Liver (tissue), 9 donors: ENCODE data around the gene TAGLN. TPM values are rescaled to one million over a fixed set of nuclear protein-coding genes. Genes with fewer than 3 reads are reported as not detected.

Source experiments
- DNase-seq: peaks from one replicate; pipeline ENCODE4 v3.0.0-alpha.2; 2017; ENCODE audit warnings: low spot score
- H3K27ac ChIP-seq, 2 donors: one replicate each; pipeline ENCODE4 v1.7.0; 2013; ENCODE audit warnings: inconsistent platforms in 2 of 2, low read length in 2 of 2, control low read depth in 1 of 2, low read depth in 1 of 2, mild to moderate bottlenecking in 1 of 2
- H3K27me3 ChIP-seq, 4 donors: one replicate each; pipeline versions ENCODE4 v1.6.1 to v1.7.0; 2013; ENCODE audit warnings: low read length in 3 of 4, inconsistent platforms in 1 of 4, mild to moderate bottlenecking in 1 of 4, moderate library complexity in 1 of 4; ENCODE audit not compliant: control insufficient read depth in 4 of 4, insufficient read depth in 4 of 4
- H3K36me3 ChIP-seq, 4 donors: one replicate each; pipeline versions ENCODE4 v1.6.1 to v1.7.0; 2013; ENCODE audit warnings: low read length in 3 of 4, mild to moderate bottlenecking in 3 of 4, low read depth in 1 of 4, moderate library complexity in 1 of 4; ENCODE audit not compliant: control insufficient read depth in 4 of 4, insufficient read depth in 3 of 4
- H3K4me1 ChIP-seq, 4 donors: one replicate each; pipeline versions ENCODE4 v1.6.1 to v1.7.0; 2013; ENCODE audit warnings: low read length in 3 of 4, mild to moderate bottlenecking in 3 of 4, moderate library complexity in 1 of 4; ENCODE audit not compliant: control insufficient read depth in 4 of 4, insufficient read depth in 4 of 4
- H3K4me3 ChIP-seq, 3 donors: one replicate each; pipeline versions ENCODE4 v1.6.1 to v1.7.0; 2013; ENCODE audit warnings: low read length in 3 of 3, control low read depth in 1 of 3, low read depth in 1 of 3, mild to moderate bottlenecking in 1 of 3
- H3K9ac ChIP-seq, 2 donors: one replicate each; pipeline ENCODE4 v1.7.0; 2013; ENCODE audit warnings: low read length in 2 of 2, mild to moderate bottlenecking in 2 of 2, moderate library complexity in 2 of 2, control low read depth in 1 of 2, low read depth in 1 of 2
- H3K9me3 ChIP-seq, 4 donors: one replicate each; pipeline versions ENCODE4 v1.6.1 to v1.7.0; 2013; ENCODE audit warnings: low read length in 3 of 4; ENCODE audit not compliant: control insufficient read depth in 4 of 4
- ATF3 ChIP-seq: IDR thresholded peaks from 2 replicates; pipeline ENCODE4 v1.6.1; 2016; ENCODE audit warnings: antibody characterized with exemption
- CTCF ChIP-seq: fragments of 150-350 bp; IDR thresholded peaks from 2 replicates; pipeline ENCODE4 v1.5.1; 2017; ENCODE audit warnings: improper control_type of control experiment, low read depth, low read length; ENCODE audit not compliant: missing input control
- EGR1 ChIP-seq, 2 donors: IDR thresholded peaks; 2 replicates each; pipeline ENCODE4 v1.6.1; 2016 to 2018; ENCODE audit warnings: antibody characterized with exemption in 2 of 2, low read depth in 2 of 2
- FOXA2 ChIP-seq: IDR thresholded peaks from 2 replicates; pipeline ENCODE4 v1.6.1; 2016; ENCODE audit warnings: antibody characterized with exemption
- GABPA ChIP-seq, 2 donors: IDR thresholded peaks in 1 of 2; conservative IDR thresholded peaks in 1 of 2; 2 replicates each; pipeline ENCODE4 v1.6.1; 2016; ENCODE audit warnings: antibody characterized with exemption in 2 of 2, mild to moderate bottlenecking in 1 of 2, moderate library complexity in 1 of 2
- HNF4A ChIP-seq, 2 donors: conservative IDR thresholded peaks; 2 replicates each; pipeline ENCODE4 v1.6.1; 2016; ENCODE audit warnings: antibody characterized with exemption in 2 of 2, mild to moderate bottlenecking in 2 of 2
- HNF4G ChIP-seq: IDR thresholded peaks from 2 replicates; pipeline ENCODE4 v1.6.1; 2016; ENCODE audit warnings: antibody characterized with exemption
- MAX ChIP-seq: IDR thresholded peaks from 2 replicates; pipeline ENCODE4 v1.6.1; 2016; ENCODE audit warnings: antibody characterized with exemption
- NR2F2 ChIP-seq: IDR thresholded peaks from 2 replicates; pipeline ENCODE4 v1.6.1; 2016; ENCODE audit warnings: antibody characterized with exemption
- RAD21 ChIP-seq, 2 donors: IDR thresholded peaks; 2 replicates each; pipeline ENCODE4 v1.6.1; 2016; ENCODE audit warnings: antibody characterized with exemption in 2 of 2, mild to moderate bottlenecking in 2 of 2
- RXRA ChIP-seq, 2 donors: IDR thresholded peaks; 2 replicates each; pipeline ENCODE4 v1.6.1; 2017 to 2018; ENCODE audit warnings: antibody characterized with exemption in 2 of 2, mild to moderate bottlenecking in 1 of 2
- SP1 ChIP-seq: IDR thresholded peaks from 2 replicates; pipeline ENCODE4 v1.6.1; 2018; ENCODE audit warnings: antibody characterized with exemption, mild to moderate bottlenecking
- TAF1 ChIP-seq: conservative IDR thresholded peaks from 2 replicates; pipeline ENCODE4 v1.6.1; 2016; ENCODE audit warnings: antibody characterized with exemption, mild to moderate bottlenecking
- YY1 ChIP-seq: IDR thresholded peaks from 2 replicates; pipeline ENCODE4 v1.6.1; 2016; ENCODE audit warnings: antibody characterized with exemption, mild to moderate bottlenecking
- ZBTB33 ChIP-seq: IDR thresholded peaks from 2 replicates; pipeline ENCODE4 v1.6.1; 2016; ENCODE audit warnings: antibody characterized with exemption
- WGBS: extraction: QIAGEN DNeasy Blood & Tissue Kit; methylation state at CpG from one replicate; pipeline ENCODE4 v1.1.7; 2013; 5-methylcytosine and 5-hydroxymethylcytosine counted together
- polyA plus RNA-seq, 2 donors: library from polyadenylated mRNA; stranded (reverse) in 1 of 2; unstranded in 1 of 2; fragments of 200-250 nt in 1 of 2; fragments of >200 nt in 1 of 2; fragmentation: Nextera tagmentation in 1 of 2; extraction: Ambion mirVana in 1 of 2; gene quantifications; one replicate each; pipeline versions ENCODE4 v1.2.1 to v1.2.3, GENCODE V29; 2013 to 2015
- total RNA-seq, 2 donors: library from RNA; depleted of rRNA; stranded (reverse); fragments of >200 nt; gene quantifications; one replicate each; pipeline ENCODE4 v1.2.3, GENCODE V29; 2014
- TF ChIP-seq, protein P1 (sequence below): IDR thresholded peaks from 2 replicates; pipeline ENCODE4 v1.6.1; 2016; ENCODE audit warnings: antibody characterized with exemption, mild to moderate bottlenecking
- donor health status: healthy.
- donor health status: healthy.
- donor health status: healthy.
- donor health status: healthy.
- donor health status: healthy.

TAGLN gene
- total and polyA plus RNA-seq, 4 donors = 7.4 to 309 (median 96.2) TPM

- TF ChIP-seq, protein P1, sequence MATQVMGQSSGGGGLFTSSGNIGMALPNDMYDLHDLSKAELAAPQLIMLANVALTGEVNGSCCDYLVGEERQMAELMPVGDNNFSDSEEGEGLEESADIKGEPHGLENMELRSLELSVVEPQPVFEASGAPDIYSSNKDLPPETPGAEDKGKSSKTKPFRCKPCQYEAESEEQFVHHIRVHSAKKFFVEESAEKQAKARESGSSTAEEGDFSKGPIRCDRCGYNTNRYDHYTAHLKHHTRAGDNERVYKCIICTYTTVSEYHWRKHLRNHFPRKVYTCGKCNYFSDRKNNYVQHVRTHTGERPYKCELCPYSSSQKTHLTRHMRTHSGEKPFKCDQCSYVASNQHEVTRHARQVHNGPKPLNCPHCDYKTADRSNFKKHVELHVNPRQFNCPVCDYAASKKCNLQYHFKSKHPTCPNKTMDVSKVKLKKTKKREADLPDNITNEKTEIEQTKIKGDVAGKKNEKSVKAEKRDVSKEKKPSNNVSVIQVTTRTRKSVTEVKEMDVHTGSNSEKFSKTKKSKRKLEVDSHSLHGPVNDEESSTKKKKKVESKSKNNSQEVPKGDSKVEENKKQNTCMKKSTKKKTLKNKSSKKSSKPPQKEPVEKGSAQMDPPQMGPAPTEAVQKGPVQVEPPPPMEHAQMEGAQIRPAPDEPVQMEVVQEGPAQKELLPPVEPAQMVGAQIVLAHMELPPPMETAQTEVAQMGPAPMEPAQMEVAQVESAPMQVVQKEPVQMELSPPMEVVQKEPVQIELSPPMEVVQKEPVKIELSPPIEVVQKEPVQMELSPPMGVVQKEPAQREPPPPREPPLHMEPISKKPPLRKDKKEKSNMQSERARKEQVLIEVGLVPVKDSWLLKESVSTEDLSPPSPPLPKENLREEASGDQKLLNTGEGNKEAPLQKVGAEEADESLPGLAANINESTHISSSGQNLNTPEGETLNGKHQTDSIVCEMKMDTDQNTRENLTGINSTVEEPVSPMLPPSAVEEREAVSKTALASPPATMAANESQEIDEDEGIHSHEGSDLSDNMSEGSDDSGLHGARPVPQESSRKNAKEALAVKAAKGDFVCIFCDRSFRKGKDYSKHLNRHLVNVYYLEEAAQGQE = no peak
- TF ChIP-seq RAD21 (IDR thresholded peaks at IDR 0.05) (no peak), MAX (no peak), HNF4A (conservative IDR thresholded peaks at IDR 0.05) (no peak), GABPA (IDR thresholded peaks at IDR 0.05 in 1 of 2, conservative IDR thresholded peaks at IDR 0.05 in 1 of 2) (no peak), ATF3 (no peak), SP1 (no peak), TAF1 (no peak), NR2F2 (no peak), YY1 (no peak), FOXA2 (no peak)
Measured at GRCh38 chr11:117228091-117228490, 28.9 kb downstream of the TAGLN start (continued).

GRCh38 chr11:117229411-117229810 is 30.2 kb downstream of the TAGLN start:
- TF ChIP-seq ATF3 (no peak), HNF4G (no peak), FOXA2 (no peak), EGR1 (IDR thresholded peaks at IDR 0.05; ENCODE audit: low read depth in 2 of 2) (no peak), CTCF (no peak), HNF4A (conservative IDR thresholded peaks at IDR 0.05) (no peak), RAD21 (IDR thresholded peaks at IDR 0.05) (no peak), ZBTB33 (no peak), MAX (no peak), TAF1 (no peak), GABPA (IDR thresholded peaks at IDR 0.05 in 1 of 2, conservative IDR thresholded peaks at IDR 0.05 in 1 of 2) (no peak), YY1 (no peak), RXRA (IDR thresholded peaks at IDR 0.05) (no peak), SP1 (no peak)
- TF ChIP-seq, protein P1 = no peak
- Histone ChIP-seq H3K36me3 (peaks cover 11 to 28% (median 14%) of the 10 kb centered on the region in 4 donors), H3K9me3 (no peaks in the 10 kb centered on the region), H3K4me3 (no peak overlapping the region), H3K9ac (no peak overlapping the region), H3K4me1 (peaks cover 3 to 26% (median 20%) of the 10 kb centered on the region in 4 donors), H3K27me3 (no peaks in the 10 kb centered on the region), H3K27ac (no peak overlapping the region)
- DNase-seq = no peak
- WGBS = 97% methylated on average over 12 of the region's 12 CpGs
